HL-60 (cell line): Measurements from ENCODE around the gene CLPTM1L.
"Not testable (repeated sequence)": the region's sequence is repeated elsewhere in the genome, so short reads cannot be mapped to it uniquely, and the experiment has no call there.

Experiments
- CTCF ChIP-seq: IDR thresholded peaks from one replicate; pipeline ENCODE4 v1.5.1; 2011; ENCODE audit warnings: low read length, control low read depth, inconsistent platforms; ENCODE audit not compliant: insufficient read depth
- POLR2AphosphoS5 ChIP-seq: IDR thresholded peaks from 2 replicates; pipeline ENCODE4 v1.6.1; 2012; ENCODE audit warnings: low read depth
- REST ChIP-seq: IDR thresholded peaks from 2 replicates; pipeline ENCODE4 v1.6.1; 2012; ENCODE audit warnings: low read depth; ENCODE audit not compliant: insufficient replicate concordance
- SPI1 ChIP-seq: IDR thresholded peaks from 2 replicates; pipeline ENCODE4 v1.6.1; 2012; ENCODE audit warnings: low read depth, mild to moderate bottlenecking, borderline replicate concordance

- not testable (repeated sequence) for TF ChIP-seq CTCF, REST, SPI1, POLR2AphosphoS5
These were observed 11.6 kb downstream of the CLPTM1L start for GRCh38 chr5:1333286-1333685.
